CD4-positive, alpha-beta T cell treated with Interleukin-1 beta for 1 hour (primary cell): ENCODE results near the gene MAST3.
"Not testable (repeated sequence)": the region's sequence is repeated elsewhere in the genome, so short reads cannot be mapped to it uniquely, and the experiment has no call there.

Source experiments
- DNase-seq, 2 donors: peaks; one replicate each; pipeline ENCODE4 v3.0.0-alpha.2; 2020 to 2022

Gene MAST3

DNA sequence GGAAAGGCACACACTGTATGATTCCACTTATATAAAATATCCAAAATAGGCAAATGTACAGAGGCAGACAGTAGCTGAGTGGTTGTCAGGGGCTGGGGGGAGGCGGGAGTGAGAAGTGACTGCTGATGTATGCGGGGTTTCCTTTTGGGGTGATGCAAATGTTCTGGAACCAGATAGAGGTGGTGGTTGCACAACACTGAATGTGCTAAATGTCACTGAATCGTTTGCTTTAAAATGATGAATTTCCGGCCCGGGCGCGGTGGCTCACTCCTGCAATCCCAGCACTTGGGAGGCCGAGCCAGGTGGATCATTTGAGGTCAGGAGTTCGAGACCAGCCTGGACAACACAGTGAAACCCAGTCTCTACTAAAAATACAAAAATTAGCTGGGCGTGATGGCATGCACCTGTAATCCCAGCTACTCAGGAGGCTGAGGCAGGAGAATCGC, 8.5 kb upstream of the MAST3 start:
- peak; percentile 78 to 82 for DNase-seq

- DNase-seq, result no peak
These were observed 7.9 kb upstream of the MAST3 start for GRCh38 chr19:18089726-18090125.

- DNase-seq, result no peak
These were observed 6.9 kb upstream of the MAST3 start for GRCh38 chr19:18090545-18091216.

- DNase-seq, result peak; percentile 87
These were observed 6.4 kb upstream of the MAST3 start for GRCh38 chr19:18091217-18091608.

GRCh38 chr19:18093439-18094161, 4.0 kb upstream of the MAST3 start:
- DNase-seq, result no peak

DNA sequence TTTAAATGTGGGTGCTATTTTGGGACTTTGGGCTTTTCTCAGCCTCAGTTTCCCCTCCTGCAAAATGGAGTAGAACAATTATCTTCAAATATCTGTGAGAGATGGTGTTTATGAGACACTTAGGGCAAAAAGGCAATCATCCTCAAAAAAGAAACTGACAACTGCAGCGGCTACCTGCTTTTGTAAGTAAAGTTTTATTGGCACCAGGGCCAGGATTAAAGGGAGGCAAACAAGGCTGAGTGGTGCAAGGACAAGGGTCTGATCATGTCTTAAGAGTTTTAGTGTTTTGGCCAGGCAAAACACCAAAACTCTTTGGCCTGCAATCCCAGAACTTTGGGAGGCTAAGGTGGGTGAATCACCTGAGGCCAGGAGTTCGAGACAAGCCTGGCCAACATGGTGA, 1.3 kb upstream of the MAST3 start:
- DNase-seq, result no peak

DNA sequence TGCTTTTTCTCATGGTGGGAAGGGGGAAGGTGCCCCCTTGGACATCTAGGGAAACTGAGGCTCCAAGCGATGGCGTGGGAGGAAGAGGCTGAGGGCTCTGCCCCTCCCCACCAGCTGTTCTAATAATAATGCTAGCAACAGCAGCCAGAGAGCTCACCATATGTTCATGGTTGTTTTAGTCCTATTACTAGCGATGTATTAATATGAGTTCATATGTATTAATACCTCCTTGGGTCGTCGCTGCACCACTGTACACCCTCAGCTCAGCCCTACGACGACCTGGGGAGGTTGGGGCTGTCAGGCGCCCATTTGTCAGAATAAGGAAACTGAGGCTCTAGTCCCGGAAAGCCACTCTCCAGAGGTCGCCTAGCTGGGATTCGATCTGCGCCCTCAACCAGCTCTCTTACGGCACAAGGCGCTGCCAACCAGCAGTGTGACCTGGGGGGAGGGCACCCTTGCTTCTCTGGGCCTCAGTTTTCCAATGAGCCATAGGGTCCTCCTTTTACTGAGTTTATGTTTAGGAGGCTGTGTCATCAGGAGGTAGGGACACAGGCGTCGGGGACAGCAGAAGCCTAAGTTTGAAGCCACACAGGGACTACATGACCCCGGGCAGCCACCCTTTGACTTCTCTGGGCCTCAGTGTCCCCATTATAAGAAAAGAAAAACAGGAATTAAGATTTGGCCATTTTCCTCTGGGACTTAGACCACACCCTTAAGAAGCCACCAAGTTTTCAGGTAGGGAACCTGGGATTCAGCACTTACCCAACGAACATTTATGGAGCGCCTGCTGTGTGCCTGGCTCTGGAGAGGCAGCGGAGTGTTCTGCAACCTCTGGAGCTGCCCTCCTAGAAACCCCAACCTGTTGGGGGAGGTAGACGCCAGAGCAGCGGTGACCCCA, 664 bp downstream of the MAST3 start:
- no peak for DNase-seq

DNA sequence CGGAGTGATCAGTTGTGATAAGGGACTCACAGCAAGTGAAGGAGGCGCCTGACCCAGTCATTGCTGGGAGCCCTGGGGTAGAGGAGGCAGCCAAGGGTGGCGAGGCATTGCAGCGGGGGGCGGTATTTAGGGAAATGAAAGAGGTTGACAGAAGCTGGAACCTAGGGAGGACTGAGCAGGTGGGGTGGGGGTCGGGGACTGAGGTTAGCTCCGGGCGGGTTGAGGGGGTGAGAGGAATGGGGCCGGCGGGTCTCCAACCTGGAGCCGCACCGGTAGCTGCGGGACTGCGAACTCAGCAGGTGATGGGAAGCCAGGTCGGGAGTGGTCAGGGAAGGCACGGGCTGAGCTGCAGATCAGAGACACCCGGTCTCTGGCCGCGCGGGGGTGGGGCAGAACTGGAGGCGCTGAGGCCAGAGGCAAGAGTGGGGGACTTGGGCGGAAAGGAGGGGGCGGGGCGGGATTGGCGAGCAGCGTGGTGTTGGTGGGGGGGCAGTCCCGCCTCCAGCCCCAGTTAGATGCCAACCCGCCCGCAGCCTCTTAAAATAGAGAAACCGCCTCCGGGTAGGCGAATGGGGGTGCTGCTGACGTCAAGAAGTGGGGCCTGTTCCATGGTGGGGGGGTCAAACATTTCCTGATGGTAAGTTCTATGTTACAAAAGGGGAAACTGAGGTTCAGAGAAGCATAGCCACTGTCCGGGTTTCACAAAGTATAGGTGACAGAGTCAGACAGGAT, 1.5 kb downstream of the MAST3 start:
- DNase-seq, result peak; percentile 59 to 74

GRCh38 chr19:18099623-18099995, 2.0 kb downstream of the MAST3 start:
- no peak for DNase-seq

GRCh38 chr19:18100710-18101109, 3.1 kb downstream of the MAST3 start:
- no peak for DNase-seq

DNA sequence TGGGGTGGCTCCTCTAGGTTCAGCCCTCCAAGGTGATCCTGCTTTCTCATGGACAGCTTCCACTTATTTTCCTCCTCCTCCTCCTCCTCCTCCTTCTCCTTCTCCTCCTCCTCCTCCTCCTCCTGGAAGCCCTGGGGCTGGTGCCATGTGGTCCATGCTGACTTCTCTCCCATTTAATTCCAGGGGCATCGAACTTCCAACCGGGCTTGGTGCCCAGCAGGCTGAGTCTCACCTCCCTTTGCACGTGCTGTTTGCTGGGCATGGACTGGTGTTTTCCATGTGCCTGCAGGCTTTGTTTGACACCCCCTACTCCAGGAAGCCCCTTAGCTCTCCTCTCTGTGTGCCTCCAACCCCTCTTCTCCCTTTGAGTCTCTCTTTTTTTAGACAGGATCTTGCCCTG, 3.7 kb downstream of the MAST3 start:
- DNase-seq, result no peak

DNA sequence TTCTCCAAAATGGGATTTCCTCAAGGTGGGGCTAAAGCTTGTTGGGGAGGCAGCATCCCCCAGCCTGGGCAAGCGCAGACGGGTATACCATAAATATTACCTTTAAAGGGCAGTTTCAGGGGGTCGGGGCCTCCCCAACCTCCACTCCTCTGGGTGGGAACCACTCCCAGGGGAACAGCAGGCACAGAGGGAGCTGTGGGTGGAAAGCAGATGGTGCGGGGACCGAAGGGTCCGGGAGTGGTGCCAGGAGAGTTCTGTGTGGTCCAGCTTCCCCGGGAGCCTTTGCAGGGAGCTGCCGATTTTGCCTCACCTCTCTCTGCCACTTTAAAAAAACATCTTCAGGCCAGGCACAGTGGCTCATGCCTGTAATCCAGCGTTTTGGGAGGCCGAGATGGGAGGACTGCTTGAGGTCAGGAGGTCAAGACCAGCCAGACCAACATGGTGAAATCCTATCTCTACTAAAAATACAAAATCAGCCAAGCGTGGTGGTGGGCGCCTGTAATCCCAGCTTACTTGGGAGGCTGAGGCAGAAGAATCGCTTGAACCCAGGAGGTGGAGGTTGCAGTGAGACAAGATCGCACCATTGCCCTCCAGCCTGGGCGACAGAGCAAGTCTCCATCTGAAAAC, 5.5 kb downstream of the MAST3 start:
- no peak for DNase-seq

GRCh38 chr19:18104793-18105131, 7.2 kb downstream of the MAST3 start:
- DNase-seq, result no peak

GRCh38 chr19:18105259-18105658, 7.7 kb downstream of the MAST3 start:
- DNase-seq, result not testable (repeated sequence)

DNA sequence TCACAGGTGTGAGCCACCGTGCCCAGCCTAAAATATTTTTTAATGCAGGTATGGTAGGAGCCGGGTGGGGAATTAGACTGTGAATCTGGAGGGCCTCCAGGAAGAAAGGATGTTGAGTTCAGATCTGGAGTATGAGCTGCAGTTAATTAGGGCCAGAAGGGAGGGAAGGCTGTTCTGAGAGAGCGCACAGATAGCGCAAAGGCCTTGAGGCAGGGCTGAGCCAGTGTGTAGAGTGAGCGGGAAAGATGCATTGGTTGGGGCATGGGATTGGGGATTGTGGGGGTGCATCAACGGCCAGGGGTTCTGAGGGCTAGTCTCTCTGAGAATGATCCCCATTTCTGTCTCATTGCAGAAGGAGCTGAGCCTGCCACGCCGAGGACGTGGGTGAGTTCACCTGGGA, 9.7 kb downstream of the MAST3 start:
- no peak for DNase-seq

- DNase-seq, result no peak
These were observed 11.3 kb downstream of the MAST3 start for GRCh38 chr19:18108897-18109296.

DNA sequence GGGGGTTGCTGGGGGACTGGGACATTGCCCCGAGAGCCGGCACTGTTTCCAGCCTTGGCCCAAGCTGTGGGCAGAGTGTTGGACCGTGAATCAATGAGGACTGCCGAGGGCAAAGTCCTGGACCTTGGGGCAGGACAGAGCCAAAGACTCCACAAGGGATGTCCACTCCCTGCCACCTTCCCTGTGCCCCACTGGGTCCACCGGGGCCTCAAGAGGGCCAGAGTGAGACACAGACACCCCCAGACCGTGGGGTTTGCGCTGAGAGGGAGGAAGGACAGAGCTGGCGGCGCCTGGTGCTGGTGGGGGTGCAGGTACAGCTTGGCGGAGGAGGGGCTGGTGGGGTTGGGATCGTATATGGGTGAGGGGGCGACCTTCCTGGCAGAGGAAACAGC, 11.8 kb downstream of the MAST3 start:
- DNase-seq, result no peak

GRCh38 chr19:18109733-18110608, 12.4 kb downstream of the MAST3 start:
- DNase-seq, result peak; percentile 38 to 44

DNA sequence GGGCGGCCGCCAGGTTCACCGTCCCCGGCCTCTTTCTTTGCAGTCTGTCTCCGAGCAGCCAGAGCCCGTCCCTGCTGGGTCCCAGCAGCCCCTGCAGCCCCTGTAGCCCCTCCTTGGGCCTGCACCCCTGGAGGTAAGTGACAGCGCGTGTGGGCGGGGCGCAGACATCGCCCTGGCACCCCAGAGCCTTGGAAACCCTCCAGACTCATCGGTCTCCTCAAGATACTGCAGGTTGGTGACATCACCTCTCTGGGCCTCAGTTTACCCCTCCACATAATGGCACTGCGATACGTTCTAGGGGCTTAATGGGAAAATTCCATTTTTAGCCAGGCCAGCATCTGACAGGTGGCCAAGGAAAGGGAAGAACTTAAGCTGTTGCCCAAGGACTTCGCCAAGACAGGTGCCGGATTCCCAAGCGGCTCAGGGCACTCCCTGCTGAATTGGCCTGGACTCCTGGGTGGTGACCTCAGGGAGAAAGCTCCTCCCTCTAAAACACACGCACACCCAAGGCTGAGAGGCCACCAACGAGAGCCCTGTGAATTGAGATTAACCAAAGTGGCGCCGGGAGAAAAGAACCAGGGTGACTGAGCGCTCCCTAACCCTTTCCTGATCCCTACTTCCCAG, 13.1 kb downstream of the MAST3 start:
- DNase-seq, result no peak

DNA sequence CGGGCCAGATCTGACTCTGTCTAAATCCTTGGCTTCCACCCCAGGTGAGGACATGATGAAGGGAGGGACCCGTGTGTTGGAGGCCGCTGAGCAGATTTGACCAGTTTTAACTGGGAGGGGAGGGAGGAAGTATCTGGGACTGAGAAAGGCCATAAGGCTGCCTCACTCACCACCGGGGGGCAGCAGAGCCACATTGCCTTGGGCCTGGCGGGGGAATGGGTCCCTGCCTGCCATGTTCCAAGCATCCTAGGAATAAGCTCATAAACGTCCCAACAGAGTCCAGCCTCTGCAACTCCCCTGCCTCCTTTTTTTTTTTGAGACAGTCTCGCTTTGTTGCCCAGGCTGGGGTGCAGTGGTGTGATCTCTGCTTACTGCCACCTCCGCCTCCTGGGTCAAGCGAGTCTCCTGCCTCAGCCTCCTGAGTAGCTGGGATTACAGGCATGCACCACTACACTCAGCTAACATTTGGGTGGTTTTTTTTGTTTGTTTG, 15.5 kb downstream of the MAST3 start:
- DNase-seq, result peak; percentile 79 to 82

DNA sequence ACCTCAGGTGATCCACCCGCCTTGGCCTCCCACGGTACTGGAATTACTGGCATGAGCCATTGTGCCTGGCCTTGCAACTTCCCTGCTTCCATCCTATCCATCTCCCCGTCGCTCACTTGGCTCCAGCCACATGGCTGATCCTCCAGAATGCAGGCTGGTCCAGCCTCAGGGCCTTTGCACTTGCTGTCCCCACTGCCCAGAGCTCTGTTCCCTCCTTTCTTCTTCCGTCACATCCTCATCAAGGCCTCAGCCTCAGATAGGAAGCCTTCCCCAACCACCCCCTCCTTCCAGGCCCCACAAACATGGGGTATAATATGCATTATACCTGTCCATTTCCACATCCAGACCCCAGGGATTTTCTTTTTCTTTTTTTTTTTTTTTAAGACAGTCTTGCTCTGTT, 16.2 kb downstream of the MAST3 start:
- no peak for DNase-seq
